HG03442 (cell line): ENCODE data around the gene OXNAD1.

Source experiments
- ATAC-seq: cut with Tn5 transposase; IDR thresholded peaks from one replicate; pipeline ENCODE4 v1.9.1; 2021; ENCODE audit warnings: mild to moderate bottlenecking, moderate library complexity; ENCODE audit not compliant: unreplicated experiment

OXNAD1 gene

DNA sequence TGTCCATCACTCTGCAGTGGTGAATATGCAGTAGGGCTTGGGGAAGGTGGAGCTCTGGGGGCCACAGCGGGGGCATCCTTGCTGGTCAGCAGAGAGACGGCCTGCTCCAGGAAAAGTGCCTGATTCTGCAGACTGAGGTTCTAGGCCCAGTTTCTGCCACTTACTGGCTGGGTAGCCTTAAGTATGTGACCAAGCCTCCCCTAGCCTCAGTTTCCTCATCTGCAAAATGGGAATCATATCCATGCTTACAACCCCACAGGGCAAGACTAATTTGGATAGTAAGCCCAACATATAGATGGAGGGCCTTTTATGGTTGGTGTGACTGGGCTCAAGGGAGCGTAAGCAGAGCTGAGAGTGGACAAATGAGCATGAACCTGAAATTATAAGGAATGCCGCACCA, 60.8 kb downstream of the OXNAD1 start:
- no peak for ATAC-seq

DNA sequence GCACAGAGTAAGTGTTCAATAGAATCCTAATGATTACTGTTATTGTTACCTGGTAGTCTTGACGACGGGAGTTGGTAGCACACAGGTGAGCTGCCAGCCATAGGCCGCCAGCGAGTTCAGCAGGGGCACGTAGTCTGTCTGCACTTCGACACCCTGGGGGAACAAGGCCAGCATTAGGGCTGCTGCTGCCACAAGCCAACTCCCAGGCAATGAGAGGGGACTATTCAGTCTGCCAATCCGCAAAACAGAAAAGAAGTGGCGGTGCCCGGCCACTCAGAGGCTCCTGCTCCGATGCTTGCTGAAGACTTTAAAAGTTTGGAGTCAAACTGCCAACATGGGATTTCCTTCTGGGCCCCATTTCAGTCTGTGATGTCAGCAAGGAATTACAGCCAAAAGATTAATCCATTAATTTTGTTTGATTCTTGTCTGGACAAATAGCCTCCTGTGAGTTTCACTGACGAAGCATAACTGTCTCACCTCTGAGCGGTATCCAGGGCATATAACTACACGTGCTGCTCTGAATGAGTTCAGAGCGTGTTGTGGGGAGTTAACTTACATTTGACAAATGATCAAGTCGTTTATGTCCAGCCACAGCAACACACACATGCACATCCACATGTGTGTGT, 61.8 kb downstream of the OXNAD1 start:
- ATAC-seq: no peak

DNA sequence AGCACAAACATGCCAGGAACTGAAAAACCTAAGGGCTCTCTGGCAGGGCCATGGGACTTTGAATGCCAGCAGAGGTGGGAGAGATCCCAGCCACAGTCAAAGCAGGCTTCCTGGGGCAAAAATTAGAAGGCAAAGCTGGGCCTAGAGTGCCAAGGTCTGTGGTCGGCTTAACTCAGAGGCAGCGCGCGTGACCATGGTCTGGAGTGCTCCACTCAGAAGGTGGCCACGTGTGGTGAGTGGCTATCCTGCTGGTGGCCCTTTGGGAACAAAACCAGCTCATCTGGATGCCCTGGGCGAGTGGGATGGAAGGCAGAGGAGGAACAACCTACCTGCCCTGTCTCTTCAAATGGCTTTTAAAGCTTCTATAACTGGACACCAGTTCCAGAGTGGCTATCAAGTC, 63.1 kb downstream of the OXNAD1 start:
- no peak for ATAC-seq

DNA sequence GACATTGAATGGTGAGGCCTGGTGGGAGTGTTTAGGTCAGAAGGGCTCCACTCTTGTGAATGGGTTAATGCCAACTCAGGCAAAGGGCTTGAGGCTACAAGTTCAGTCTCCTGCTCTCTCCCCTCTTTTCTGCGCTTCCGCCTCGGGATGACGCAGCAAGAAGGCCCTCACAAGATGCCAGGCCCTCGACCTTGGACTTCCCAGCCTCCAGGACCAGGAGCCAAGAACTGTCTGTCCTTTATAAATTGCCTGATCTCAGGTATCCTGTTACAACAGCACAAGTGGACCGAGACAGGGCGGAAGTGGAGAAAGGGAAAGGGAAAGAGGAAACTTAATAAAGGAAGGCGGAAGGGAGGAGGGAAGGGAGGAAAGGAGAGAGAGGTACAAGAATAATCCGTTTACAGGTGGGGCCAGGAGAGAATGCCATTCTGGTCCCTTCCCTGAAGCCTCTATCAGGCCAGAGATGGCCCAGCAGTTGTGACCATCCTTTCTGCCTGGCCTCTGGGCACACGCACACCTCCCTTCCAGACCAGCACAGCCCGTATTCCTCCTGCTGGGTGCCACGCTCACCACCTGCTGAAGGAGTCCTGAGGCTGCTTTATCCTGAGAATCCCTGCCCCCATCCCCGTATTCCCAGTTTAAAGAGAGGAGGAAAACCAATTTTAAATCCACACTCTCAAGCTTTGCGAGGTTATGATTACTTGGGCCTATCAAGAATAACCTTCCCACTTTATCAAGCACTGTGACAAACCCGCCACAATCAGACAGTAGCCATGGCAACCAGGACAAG, 64.2 kb downstream of the OXNAD1 start:
- no peak for ATAC-seq

DNA sequence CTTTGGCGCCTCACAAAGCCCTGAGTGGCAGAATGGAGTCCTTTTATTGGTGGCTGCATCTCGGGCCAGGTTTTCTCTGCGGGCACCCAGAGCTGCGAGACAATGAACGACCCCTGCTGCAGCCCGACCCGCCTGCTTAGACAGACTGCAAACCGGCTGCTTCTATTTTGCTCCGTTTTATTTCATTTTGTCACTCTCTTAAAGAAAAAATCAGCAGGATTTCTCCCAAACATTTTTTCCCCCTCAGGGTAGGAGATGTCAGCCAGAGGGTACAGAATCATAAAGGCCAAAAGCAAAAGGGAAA, 64.8 kb downstream of the OXNAD1 start:
- no peak for ATAC-seq

DNA sequence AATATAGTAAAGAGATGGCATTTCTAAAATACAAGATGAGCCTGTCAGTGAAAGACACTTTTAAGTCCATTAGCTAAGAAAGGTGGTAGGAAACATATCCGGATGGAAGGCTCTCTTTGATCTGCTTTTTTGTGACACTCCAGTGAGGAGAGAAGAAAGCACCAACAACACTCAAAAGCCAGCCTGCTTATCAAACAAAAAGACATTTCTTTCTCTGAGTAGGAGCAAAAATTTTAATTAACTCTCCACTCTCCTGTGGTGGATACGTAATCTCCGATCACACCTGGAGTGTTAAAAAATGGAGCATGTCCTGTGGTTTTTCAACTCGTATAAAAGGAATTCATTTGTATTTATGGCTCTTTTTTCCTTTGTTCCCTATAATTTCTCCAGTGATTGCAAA, 65.3 kb downstream of the OXNAD1 start:
- no peak for ATAC-seq

DNA sequence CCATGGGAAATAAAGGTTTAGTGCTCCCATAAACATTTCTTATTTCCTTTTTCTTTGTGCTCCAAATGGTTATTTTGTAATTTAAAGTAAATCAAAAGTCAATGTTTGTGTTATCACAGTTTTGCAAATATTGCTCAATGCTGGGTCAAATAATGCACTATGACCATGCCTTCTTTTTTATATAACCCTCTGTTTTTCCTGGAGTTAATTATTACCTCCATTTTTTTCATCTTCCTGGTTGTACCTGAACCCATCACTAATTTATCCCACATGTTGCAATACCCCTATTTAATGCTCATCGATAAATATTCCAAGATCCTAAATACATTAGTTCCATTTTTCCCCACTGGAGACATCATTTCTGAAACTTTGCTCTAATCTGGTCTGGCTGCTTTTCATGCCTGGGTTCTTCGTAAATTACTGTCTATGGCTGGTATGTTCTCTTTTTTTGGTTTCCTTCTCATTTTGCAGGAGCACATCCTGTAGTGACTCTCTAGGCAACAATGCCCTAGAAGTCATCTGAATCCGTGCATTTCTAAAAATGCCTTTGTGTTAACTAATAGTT, 66.4 kb downstream of the OXNAD1 start:
- no peak for ATAC-seq

DNA sequence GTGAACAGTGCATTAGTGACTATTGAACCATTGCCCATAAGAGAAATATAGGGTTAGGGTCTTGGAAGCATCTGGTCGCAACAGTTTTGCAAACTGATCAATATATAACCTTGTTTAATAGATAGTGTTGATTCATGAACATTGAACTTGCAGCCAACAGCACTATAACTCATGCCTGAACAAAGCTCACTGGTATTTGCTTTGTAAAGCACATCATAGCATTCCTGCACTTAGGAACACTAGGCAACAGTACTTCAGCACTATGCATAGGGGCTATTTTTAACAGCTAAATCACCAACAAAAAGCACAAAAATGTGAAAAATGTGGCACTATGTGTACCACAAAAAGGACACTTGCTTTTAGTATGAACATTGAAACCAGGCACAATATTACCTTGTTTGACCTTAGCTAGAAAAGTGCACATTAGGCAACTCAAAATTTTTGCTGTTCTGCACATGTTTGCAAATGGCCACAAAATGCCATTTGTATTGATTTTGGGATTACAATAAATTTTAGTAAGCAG, 68.0 kb downstream of the OXNAD1 start:
- no peak for ATAC-seq

DNA sequence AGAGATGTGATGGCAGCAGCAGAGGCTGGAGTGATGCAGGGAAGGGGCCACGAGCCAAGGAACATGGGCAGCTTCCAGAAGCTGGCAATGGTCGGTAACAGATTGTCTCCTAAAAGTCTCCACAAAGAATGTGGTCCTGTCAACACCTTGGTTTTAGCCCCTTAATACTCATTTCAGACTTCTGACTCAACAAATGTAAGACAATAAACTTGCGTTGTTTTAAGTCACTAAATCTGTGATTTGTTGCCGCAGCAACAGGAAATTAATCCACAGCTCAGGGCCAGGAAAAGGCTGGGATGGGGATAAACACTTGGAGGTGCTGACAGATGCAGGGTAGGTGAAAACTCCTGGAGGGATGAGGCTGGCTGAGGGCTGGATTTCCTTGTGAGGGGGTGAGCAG, 69.9 kb downstream of the OXNAD1 start:
- no peak for ATAC-seq

DNA sequence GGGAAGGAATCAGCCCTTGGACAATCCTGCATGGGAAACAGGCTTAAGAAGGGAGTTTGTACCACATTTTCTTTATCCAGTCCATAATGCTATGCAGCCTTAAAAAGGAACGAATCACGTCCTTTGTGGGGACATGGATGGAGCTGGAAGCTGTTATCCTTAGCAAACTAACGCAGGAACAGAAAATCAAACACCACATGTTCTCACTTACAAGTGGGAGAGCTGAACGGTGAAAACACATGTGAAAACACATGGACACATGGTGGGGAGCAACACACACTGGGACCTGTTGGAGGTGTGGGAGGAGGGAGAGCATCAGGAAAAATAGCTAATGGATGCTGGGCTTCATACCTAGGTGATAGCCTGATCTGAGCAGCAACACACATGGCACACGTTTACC, 70.3 kb downstream of the OXNAD1 start:
- ATAC-seq: no peak

DNA sequence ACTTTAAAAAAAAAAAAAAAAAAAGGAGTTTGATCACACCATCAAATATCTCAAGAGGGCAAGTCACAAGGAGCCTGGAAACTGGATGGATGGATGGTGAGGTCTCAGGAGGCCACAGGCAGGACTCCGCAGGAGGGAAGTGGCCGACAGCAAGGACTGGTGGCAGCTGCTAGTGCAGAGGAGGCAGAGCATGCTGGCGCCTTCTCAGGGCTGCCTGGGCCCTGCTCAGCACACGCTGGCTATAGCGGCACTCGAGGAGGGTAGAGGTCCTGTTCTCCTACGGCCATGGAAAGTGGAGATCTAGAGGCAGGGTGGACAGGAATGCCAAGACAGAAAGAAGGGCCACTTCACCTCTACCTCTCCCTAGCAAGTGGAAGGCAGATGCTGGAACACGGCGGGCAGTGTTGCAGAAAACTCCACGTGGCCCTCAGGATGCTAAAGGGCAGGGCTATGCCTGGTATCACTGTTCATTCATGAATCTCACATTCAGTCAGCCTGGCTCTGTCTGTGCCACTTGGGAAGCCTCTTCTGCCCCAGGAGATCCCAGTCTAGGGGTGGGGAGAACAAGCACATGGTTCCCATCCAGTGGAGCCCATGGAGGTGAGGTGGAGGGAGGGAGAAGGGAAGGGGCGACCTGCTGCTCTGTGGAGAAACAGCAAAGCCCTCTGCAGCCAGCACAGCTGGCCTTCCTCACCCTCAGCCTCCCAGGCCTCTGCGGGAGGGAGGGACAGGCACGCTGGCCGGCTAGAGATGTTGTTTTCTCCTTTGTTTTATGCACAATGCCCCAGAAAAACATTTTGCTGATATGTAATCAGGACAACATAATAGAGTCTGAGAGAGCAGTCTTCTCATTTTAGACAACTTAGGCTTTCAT, 71.0 kb downstream of the OXNAD1 start:
- no peak for ATAC-seq

DNA sequence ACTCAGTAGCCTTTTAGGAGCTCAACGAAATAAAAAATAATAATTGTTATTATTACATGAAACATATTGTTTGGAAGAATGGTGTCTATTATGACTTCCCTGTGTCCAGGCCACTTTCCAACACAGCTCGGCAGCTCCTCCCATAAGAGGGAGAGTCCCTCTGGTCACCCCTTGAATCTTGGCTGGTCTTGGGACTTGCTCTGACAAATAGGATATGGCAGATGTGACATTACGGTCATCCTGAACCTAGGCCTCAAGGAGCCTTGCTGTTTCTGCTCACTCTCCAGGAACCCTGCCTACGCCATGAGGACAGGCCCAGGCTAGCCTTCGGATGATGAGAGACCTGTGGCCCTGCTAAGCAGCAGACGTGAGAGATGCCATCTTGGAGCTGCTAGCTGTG, 71.8 kb downstream of the OXNAD1 start:
- no peak for ATAC-seq

DNA sequence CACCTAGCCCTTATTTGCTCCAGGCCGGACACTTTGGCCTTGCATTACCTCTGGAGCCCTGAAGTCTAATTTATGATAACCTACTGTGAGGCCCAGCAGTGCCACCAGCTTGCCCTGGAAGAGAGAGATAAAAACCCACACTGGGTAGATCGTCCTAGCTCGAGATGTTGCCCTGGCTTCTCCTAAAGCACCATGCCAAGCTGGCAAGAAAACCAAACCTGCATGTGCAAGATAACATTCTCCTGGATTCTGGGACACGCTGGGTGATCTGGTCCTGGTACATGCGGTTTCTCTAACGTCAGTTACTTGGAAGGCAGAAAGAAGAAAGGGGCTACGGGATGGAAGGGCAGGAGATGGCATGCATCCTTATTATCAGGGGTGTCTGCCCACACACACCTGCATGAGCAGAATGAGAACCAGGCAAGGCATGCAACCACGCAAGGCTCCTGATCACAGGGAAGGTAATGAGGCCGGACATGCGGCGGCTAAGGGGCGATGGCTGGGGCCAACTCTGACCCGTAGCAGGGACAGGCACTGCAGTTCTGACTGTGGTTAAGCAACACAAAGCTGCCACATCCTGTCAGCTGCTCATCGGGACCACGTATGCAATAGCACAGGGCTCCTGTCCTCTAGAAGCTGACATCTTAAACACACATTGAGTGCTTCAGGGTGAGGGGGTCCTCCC, 73.0 kb downstream of the OXNAD1 start:
- peak; percentile 76 for ATAC-seq

DNA sequence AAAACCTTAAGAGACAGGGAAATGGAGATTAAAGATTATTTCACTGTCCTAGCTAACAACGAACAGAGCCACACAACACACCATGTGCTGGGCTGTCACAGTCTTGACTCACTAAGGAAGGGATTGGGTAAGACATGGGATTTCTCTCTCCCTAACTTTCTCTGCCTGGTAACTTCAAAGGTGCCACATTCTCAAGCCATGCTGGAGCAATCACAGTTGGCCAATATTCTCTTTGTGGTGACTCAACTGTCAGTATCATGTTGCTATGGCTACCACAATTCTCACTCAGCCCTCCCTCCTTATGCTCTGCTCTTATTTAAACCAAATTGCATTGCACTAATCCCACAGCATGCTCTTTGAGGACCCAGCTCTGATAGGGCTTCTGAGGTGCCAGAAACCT, 74.0 kb downstream of the OXNAD1 start:
- peak; percentile 48 for ATAC-seq

DNA sequence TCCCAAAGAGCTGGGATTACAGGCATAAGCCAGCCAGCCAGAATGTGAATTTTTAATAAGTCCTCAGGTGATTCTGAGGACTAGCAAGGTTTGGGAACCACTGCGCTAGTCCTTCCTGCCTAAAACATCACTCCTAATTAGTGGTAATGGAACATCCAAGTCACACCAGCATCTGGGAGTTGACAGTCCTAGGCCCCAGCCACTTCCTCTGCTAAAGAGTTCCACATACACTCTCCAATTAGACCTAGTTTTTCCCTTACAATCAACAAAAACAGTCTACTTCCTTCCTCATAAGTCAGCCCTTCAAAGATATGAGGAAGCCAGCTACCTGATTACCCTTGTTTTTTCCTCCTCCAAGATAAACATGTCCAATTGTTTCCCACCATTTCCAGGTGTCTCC, 78.1 kb downstream of the OXNAD1 start:
- ATAC-seq: no peak

DNA sequence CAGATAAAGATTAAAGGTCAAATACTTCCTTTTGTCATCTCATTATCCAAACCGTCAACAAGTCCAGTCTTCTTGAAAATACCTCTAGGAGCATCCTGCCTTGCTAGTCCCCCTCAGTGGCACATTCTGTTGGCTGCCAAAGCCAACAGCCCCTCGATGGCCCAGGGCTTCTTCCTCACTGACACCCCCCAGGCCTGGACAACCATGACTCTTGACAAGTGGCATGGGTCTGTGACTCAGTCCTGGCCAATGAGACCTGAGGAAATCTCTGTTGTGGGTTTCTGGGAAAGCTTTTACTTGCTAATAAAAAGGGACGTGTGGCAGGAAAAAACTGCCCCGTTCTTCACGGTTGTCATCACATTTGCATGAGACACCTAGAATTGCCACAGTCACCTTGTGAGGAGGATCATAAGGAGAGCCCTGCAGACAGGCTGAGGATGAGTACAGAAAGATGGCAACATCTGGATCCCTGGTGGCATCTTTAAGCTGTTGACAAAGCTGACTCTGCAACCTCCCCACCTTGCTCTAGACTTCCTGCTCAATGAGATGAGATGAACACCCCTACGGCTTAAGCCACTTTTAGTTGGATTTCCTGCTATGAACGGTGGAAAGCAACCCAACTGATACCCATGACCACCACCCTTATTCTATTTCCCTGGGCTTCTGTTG, 81.5 kb downstream of the OXNAD1 start:
- ATAC-seq: no peak

DNA sequence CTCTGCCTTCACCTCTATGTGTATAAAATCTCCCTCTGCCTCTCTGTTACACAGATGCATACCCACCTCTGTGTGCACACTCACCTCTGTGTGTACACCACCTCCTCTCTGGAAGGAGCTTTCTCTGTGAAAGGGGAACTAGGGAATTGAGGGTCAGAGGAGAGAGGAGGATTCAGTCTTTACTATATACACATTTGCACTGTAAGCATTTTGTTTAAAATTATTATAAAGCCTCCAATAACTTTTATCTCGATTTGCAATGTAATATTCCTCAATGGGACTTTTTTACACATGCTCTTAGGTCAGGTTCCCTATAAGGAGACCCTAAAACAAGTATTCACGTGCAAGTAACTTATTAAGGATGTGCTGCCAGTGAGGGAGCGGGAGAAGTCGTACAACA, 82.5 kb downstream of the OXNAD1 start:
- ATAC-seq: no peak

DNA sequence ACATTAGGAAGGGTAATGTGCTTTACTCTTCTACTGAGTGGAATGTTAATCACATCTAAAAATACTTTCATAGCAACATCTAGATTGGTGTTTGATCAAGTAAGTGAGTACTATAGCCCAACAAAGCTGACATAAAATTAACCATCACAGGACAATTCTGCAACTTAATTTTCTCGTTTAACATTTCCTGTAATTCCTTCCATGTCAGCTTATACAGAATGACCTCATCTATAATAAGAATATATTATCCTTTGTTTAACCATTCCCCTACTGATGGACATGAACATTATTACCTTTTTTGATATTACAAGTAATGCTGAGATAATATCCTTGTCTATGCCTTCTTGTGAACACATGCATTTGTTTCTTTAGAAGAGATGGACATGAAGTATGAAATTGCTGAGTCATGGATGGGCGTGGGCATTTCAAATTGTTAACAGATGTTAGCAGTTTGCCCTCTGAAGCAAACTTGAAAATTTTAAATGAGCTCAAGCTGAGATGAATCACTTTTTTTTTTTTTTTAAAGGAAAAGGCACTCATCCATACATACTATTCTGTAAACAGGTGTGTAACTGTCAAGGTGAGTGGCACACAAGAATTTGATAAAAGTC, 85.1 kb downstream of the OXNAD1 start:
- no peak for ATAC-seq

DNA sequence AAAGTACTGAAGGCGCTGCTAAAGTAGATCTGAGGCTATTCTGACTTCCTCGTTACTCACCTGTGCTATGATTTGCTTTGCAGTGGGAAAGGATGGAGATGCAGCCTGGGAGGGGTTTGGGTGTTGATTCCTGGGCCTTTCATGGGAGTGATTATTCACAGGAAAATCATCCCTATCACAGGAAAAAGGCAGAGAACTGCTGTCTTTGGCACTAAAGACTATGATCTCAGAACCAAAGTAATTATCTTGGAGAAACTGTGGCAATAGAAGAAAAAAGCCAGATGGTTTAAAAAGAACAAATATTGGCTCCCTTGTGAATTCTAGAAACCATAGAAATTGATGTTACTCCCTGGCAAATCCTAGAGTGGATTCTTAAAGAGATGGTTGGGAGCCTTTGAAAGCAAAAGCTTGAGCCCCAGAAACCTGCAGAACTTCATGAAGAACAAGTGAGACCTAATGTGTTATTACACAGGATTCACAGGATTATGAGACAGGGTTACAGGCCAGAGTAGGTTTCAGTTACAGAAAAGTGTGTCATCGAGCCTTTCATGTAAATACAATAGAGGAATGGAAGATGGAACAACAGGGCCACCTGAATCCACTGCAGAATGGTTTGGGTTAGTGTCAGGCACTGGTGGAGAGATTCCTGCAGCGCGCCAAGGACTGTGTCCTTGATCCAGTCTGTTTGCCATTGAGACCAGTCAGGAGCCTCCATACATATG, 85.7 kb downstream of the OXNAD1 start:
- no peak for ATAC-seq
